Neural cell (in vitro differentiated cells): ENCODE data around the gene MAP3K7. TPM values are rescaled to one million over a fixed set of nuclear protein-coding genes. Genes with fewer than 3 reads are reported as not detected.

Experiments
- H2AFZ ChIP-seq: fragments of 200-600, 300-800 bp; sonication (generic), shearing (Covaris generic); 2 replicates; pipeline ENCODE4 v1.6.0; 2014; ENCODE audit warnings: low read depth, mild to moderate bottlenecking, antibody characterized with exemption, low read length, moderate library complexity
- H3F3A ChIP-seq: fragments of 200-600 bp; shearing (Covaris generic); 2 replicates; pipeline ENCODE4 v1.6.1; 2016; ENCODE audit warnings: mild to moderate bottlenecking, moderate library complexity, mixed read lengths, antibody characterized with exemption, low read length; ENCODE audit not compliant: insufficient read depth, poor library complexity, severe bottlenecking
- H3K27ac ChIP-seq: fragments of 200-600, 300-800 bp; sonication (generic), shearing (Covaris generic); 2 replicates; pipeline ENCODE4 v1.5.1; 2014; ENCODE audit warnings: mild to moderate bottlenecking, low read length, moderate library complexity
- H3K27me3 ChIP-seq: fragments of 300-800, 200-600 bp; sonication (generic), shearing (Covaris generic); 2 replicates; pipeline ENCODE4 v1.6.0; 2014; ENCODE audit warnings: mild to moderate bottlenecking, low read depth, low read length, moderate library complexity; ENCODE audit not compliant: insufficient read depth
- H3K36me3 ChIP-seq: fragments of 300-800, 200-600 bp; sonication (generic), shearing (Covaris generic); 2 replicates; pipeline ENCODE4 v1.5.1; 2014; ENCODE audit warnings: mild to moderate bottlenecking, antibody characterized with exemption, low read length, moderate library complexity; ENCODE audit not compliant: insufficient read depth
- H3K4me2 ChIP-seq: fragments of 300-800, 200-600 bp; sonication (generic), shearing (Covaris generic); 2 replicates; pipeline ENCODE4 v1.6.0; 2014; ENCODE audit warnings: mild to moderate bottlenecking, low read length
- H3K4me3 ChIP-seq: fragments of 300-800, 200-600 bp; sonication (generic), shearing (Covaris generic); 2 replicates; pipeline ENCODE4 v1.5.1; 2014; ENCODE audit warnings: mild to moderate bottlenecking, low read length, moderate library complexity
- H3K79me2 ChIP-seq: fragments of 200-600 bp; shearing (Covaris generic); replicated peaks from 2 replicates; pipeline ENCODE4 v1.6.0; 2014; ENCODE audit warnings: mild to moderate bottlenecking, low read length, moderate library complexity; ENCODE audit not compliant: insufficient read depth
- H3K9ac ChIP-seq: fragments of 300-800, 200-600 bp; sonication (generic), shearing (Covaris generic); 2 replicates; pipeline ENCODE4 v1.6.1; 2016; ENCODE audit warnings: mild to moderate bottlenecking, low read length, mixed read lengths
- H3K9me2 ChIP-seq: fragments of 200-600 bp; shearing (Covaris generic); 2 replicates; pipeline ENCODE4 v1.6.1; 2016; ENCODE audit warnings: mild to moderate bottlenecking, low read length, mixed read lengths; ENCODE audit not compliant: insufficient read depth
- H3K9me3 ChIP-seq: fragments of 200-600, 300-800 bp; sonication (generic), shearing (Covaris generic); 2 replicates; pipeline ENCODE4 v1.6.1; 2016; ENCODE audit warnings: mild to moderate bottlenecking, mixed run types, low read length, moderate library complexity, mixed read lengths
- H4K20me1 ChIP-seq: fragments of 200-600 bp; shearing (Covaris generic); 2 replicates; pipeline ENCODE4 v1.6.1; 2016; ENCODE audit warnings: mild to moderate bottlenecking, mixed run types; ENCODE audit not compliant: insufficient read depth
- EP300 ChIP-seq: fragments of 450-650 bp; conservative IDR thresholded peaks from 2 replicates; pipeline ENCODE4 v1.6.1; 2014; ENCODE audit warnings: antibody characterized with exemption, mild to moderate bottlenecking, moderate library complexity; ENCODE audit not compliant: poor library complexity, severe bottlenecking
- EZH2 ChIP-seq: fragments of 200-600, 300-800 bp; shearing (Covaris generic), sonication (generic); IDR thresholded peaks from 2 replicates; pipeline ENCODE4 v1.6.1; 2014; ENCODE audit warnings: antibody characterized with exemption, low read length, borderline replicate concordance, mild to moderate bottlenecking; ENCODE audit not compliant: insufficient read depth, poor library complexity, severe bottlenecking
- MXI1 ChIP-seq: fragments of 450-650 bp; conservative IDR thresholded peaks from 2 replicates; pipeline ENCODE4 v1.6.1; 2014; ENCODE audit warnings: antibody characterized with exemption, mild to moderate bottlenecking; ENCODE audit not compliant: poor library complexity, severe bottlenecking
- POLR2AphosphoS5 ChIP-seq: IDR thresholded peaks from 2 replicates; pipeline ENCODE4 v1.6.1; 2012
- RAD21 ChIP-seq: fragments of 450-650 bp; conservative IDR thresholded peaks from 2 replicates; pipeline ENCODE4 v1.6.1; 2014; ENCODE audit warnings: antibody characterized with exemption, mild to moderate bottlenecking, moderate library complexity
- SMC3 ChIP-seq: fragments of 450-650 bp; conservative IDR thresholded peaks from 2 replicates; pipeline ENCODE4 v1.6.1; 2014; ENCODE audit warnings: antibody characterized with exemption, mild to moderate bottlenecking, moderate library complexity; ENCODE audit not compliant: poor library complexity
- TAF1 ChIP-seq: IDR thresholded peaks from 2 replicates; pipeline ENCODE4 v1.6.1; 2012; ENCODE audit warnings: low read depth
- polyA plus RNA-seq: library from polyadenylated mRNA; depleted of rRNA; stranded (reverse); fragments of >200 nt; gene quantifications from 2 replicates; pipeline ENCODE4 v1.2.3, GENCODE V29; 2014
- TF ChIP-seq, protein P1 (sequence below): IDR thresholded peaks from 2 replicates; pipeline ENCODE4 v1.6.1; 2012; ENCODE audit warnings: borderline replicate concordance
- TF ChIP-seq, protein P2 (sequence below): fragments of 450-650 bp; IDR thresholded peaks from 2 replicates; pipeline ENCODE4 v1.5.1; 2014; ENCODE audit warnings: antibody characterized with exemption, mild to moderate bottlenecking, moderate library complexity; ENCODE audit not compliant: poor library complexity, severe bottlenecking

The MAP3K7 gene
- polyA plus RNA-seq, 1 donor from 2014 or later, result 71.6 TPM

DNA sequence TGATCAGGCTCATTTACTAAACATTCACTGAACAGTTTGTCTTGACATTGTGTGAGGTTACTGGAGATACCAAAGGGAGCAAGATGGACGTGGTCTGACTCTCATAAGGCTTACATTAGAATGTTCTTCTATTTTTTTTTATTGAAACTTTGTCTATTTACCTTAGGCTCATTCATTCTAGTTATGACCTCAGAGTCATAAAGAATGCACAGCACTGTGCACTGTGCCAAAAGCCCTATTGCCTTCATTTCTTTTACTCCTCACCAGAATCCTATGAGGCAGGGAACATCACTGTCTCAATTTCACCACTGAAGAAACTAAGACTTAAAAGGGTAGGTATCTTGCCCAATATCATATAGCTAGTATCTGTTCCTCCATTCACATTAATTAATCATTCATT, 94.5 kb downstream of the MAP3K7 start:
- H2AFZ ChIP-seq, result no peak overlapping the region
- H3F3A ChIP-seq, result peaks cover 6% of the 10 kb centered on the region
- no peaks in the 10 kb centered on the region for H3K79me2 ChIP-seq
- no peak overlapping the region for H3K27ac ChIP-seq
- H3K36me3 ChIP-seq, result no peaks in the 10 kb centered on the region
- no peaks in the 10 kb centered on the region for H3K9me2 ChIP-seq
- no peak overlapping the region for H3K4me2 ChIP-seq
- TF ChIP-seq TAF1, result no peak
- no peak for TF ChIP-seq EP300
- TF ChIP-seq MXI1, result no peak
- H3K27me3 ChIP-seq, result no peaks in the 10 kb centered on the region
- H3K9me3 ChIP-seq, result no peaks in the 10 kb centered on the region
- H4K20me1 ChIP-seq, result no peaks in the 10 kb centered on the region
- no peak overlapping the region for H3K9ac ChIP-seq
- no peak overlapping the region for H3K4me3 ChIP-seq

DNA sequence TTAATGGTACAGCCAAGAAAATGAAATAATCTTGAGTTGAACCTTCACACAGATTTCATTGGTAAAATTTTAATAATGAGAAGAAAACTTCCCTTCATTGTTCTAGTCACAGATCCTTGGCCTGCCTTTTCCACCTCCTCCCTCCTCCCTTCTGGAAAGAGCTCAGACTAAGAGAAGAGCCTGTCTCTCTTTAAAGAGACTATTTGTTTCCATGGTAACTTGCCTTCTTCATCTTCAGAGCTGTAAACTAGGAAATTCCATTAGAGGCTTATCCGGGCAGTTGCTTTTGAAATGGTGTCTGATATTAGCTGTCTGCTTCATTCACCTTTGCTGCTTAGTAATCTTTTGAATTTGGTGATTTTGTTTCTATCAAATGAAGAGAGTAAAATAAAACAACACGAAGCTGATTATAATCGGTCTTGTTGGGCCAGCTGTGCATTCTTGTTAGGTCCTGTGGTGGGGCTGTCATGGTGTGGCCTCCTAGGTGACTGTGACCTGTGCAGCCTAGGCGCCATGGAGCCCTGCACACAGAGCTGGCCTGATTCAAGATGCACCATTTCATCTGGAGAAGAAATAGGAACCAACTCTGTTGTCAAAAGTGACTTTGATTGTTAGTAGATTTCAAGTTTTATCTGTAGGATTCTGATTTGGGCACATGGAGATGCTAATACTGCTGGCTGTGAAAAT, 96.7 kb downstream of the MAP3K7 start:
- Histone ChIP-seq H3K9me2 (no peaks in the 10 kb centered on the region), H3K36me3 (no peaks in the 10 kb centered on the region), H3K79me2 (no peaks in the 10 kb centered on the region), H3K4me2 (peak overlapping the region; percentile 15), H2AFZ (peak overlapping the region; percentile 11), H3K27ac (peak overlapping the region; percentile 85), H3K9ac (peak overlapping the region; percentile 44), H3K9me3 (no peaks in the 10 kb centered on the region), H3K27me3 (no peaks in the 10 kb centered on the region), H3K4me3 (peak overlapping the region; percentile 19), H4K20me1 (no peaks in the 10 kb centered on the region), H3F3A (peaks cover 10% of the 10 kb centered on the region)
- TF ChIP-seq, protein P1, sequence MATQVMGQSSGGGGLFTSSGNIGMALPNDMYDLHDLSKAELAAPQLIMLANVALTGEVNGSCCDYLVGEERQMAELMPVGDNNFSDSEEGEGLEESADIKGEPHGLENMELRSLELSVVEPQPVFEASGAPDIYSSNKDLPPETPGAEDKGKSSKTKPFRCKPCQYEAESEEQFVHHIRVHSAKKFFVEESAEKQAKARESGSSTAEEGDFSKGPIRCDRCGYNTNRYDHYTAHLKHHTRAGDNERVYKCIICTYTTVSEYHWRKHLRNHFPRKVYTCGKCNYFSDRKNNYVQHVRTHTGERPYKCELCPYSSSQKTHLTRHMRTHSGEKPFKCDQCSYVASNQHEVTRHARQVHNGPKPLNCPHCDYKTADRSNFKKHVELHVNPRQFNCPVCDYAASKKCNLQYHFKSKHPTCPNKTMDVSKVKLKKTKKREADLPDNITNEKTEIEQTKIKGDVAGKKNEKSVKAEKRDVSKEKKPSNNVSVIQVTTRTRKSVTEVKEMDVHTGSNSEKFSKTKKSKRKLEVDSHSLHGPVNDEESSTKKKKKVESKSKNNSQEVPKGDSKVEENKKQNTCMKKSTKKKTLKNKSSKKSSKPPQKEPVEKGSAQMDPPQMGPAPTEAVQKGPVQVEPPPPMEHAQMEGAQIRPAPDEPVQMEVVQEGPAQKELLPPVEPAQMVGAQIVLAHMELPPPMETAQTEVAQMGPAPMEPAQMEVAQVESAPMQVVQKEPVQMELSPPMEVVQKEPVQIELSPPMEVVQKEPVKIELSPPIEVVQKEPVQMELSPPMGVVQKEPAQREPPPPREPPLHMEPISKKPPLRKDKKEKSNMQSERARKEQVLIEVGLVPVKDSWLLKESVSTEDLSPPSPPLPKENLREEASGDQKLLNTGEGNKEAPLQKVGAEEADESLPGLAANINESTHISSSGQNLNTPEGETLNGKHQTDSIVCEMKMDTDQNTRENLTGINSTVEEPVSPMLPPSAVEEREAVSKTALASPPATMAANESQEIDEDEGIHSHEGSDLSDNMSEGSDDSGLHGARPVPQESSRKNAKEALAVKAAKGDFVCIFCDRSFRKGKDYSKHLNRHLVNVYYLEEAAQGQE, result peak; percentile 67
- peak; percentile 47 for TF ChIP-seq EP300
- no peak for TF ChIP-seq RAD21
- no peak for TF ChIP-seq EZH2
- peak; percentile 17 for TF ChIP-seq POLR2AphosphoS5

DNA sequence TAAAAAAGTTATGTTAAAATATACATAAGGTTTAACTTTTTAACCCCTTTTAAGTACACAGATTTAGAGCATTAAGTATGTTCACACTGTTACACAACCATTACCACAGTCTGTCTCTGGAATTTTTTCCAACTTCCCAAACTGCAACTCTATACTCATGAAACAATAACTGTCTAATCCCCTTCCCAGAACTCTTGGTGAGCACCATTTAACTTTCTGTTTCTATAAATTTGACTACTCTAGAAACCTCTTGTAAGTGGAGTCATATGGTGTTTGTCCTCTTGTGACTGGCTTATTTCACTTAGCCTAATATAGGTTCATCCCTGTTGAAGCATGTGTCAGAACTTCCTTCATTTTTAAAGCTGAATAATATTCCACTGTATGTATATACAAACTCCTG, 98.1 kb downstream of the MAP3K7 start:
- Histone ChIP-seq H3K36me3 (no peaks in the 10 kb centered on the region), H3K4me2 (no peak overlapping the region)
- TF ChIP-seq, protein P1, result no peak
- TF ChIP-seq, protein P2, sequence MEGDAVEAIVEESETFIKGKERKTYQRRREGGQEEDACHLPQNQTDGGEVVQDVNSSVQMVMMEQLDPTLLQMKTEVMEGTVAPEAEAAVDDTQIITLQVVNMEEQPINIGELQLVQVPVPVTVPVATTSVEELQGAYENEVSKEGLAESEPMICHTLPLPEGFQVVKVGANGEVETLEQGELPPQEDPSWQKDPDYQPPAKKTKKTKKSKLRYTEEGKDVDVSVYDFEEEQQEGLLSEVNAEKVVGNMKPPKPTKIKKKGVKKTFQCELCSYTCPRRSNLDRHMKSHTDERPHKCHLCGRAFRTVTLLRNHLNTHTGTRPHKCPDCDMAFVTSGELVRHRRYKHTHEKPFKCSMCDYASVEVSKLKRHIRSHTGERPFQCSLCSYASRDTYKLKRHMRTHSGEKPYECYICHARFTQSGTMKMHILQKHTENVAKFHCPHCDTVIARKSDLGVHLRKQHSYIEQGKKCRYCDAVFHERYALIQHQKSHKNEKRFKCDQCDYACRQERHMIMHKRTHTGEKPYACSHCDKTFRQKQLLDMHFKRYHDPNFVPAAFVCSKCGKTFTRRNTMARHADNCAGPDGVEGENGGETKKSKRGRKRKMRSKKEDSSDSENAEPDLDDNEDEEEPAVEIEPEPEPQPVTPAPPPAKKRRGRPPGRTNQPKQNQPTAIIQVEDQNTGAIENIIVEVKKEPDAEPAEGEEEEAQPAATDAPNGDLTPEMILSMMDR, result no peak
- TF ChIP-seq SMC3 (no peak), MXI1 (no peak), RAD21 (no peak), POLR2AphosphoS5 (no peak), TAF1 (no peak), EP300 (no peak), EZH2 (no peak)

More for the DNA sequence above, 98.1 kb downstream of the MAP3K7 start:
- no peaks in the 10 kb centered on the region for H3K9me2 ChIP-seq
- no peaks in the 10 kb centered on the region for H3K27me3 ChIP-seq
- no peaks in the 10 kb centered on the region for H3K9me3 ChIP-seq
- peak overlapping the region; percentile 85 for H3K27ac ChIP-seq
- H3K79me2 ChIP-seq, result no peaks in the 10 kb centered on the region
- no peaks in the 10 kb centered on the region for H4K20me1 ChIP-seq
- no peak overlapping the region for H3K4me3 ChIP-seq
- H3K9ac ChIP-seq, result no peak overlapping the region
- no peak overlapping the region for H2AFZ ChIP-seq
- H3F3A ChIP-seq, result peaks cover 10% of the 10 kb centered on the region
